HG02798 (cell line): ENCODE measurements around the gene CHST13.

Experiments used
- ATAC-seq: cut with Tn5 transposase; IDR thresholded peaks from one replicate; pipeline ENCODE4 v1.9.1; 2021; ENCODE audit warnings: mild to moderate bottlenecking; ENCODE audit not compliant: unreplicated experiment, poor library complexity

CHST13 gene

DNA sequence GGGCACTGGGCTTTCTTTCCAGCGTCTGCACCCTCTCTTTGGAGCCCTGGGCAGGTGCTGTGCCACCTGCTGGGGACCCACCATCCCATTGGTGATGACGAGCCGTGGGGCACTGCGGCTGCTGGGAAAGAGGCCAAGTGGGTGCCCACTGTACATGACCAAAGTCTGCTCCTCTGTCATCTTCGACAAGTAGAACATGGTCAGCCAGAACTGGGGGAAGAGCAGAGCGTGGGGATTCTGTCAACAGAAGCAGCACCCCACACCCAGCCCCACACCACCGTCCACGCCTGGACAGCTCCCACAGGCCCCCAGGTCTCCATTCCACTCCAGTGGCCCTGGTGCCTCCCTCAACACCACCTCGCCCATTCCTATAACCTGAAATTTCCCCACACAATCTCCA is 16.1 kb upstream of the CHST13 start:
- no peak for ATAC-seq

DNA sequence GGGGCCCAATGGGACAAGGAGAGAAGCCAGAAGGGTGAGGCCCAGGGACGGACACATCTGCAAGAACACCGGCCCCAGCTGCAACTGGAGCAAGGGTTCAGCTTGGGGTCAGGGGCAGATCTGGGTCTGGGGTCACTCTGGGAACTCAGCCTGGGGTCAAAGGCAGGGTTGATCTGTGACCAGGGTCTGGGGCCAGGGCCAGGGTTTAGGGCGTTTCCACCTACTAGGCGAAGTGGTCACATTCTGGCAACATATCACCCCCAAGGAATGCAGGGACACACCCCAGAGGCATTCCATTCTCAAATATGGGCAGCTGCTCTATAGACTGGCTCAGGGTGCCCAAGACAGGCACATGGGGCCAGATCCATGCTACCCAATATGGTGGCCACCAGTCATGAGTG is 15.4 kb upstream of the CHST13 start:
- ATAC-seq, result no peak

DNA sequence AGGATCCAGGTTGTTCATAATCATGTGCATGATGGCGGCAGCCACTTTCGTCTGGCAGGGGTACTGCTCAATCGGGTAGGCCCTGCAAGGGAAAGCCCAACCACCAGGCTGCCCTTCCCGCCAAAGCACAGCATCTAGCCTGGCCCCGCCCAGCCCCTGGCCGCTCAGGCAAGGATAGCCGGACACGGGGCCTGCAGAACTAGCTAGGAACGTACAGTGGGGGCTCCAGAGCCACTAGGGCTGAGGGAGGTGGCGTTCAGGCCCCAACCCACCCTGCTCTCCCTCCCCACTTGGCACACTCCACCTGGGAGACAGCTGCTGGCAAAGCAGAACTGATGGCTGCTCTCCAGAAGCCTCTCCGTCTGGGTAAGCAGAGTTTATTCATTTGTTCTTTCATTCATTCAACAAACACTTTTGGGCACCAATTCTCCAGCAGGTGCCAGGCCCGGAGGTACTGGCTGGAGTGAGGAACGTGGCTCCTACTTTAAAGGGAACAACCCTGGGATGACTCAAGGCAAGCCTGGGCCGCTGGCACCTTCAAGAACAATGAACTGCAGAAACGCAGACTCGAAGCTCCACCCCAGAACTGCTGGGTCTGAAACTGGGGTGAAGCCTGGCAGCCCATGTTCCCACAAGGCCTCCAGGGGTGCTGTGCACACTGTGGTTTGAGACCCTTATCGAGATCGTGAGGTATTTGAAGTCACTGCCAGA is 14.2 kb upstream of the CHST13 start:
- no peak for ATAC-seq

DNA sequence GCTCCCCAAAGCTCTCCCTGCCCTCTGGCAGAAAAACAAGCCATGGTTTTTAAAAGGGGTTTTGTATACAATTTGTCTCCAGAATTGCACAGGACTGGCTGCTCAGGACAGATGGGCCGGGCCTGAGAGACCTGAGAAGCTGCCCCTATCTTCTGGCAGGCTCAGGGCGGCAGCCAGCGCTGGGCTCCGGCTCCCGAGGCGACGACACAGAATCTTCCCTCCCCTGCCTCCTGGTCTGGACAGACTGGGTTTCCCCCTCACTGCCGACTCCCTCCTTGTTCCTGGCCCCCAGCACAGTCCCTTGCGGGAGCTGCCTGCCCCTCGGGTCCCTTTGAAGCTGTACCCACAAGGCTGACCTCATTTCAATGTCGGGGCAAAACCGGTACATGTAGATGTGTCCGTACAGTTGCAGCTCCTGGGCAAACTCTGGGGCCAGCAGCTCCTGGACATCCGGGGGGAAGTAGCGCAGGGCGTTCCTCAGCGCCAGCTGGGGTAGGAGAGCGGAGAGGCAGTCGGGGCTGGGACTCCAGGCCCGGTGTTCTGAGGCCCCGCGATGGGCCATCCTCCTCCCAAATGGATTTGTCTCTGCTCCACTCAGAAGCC is 13.5 kb upstream of the CHST13 start:
- ATAC-seq, result no peak

DNA sequence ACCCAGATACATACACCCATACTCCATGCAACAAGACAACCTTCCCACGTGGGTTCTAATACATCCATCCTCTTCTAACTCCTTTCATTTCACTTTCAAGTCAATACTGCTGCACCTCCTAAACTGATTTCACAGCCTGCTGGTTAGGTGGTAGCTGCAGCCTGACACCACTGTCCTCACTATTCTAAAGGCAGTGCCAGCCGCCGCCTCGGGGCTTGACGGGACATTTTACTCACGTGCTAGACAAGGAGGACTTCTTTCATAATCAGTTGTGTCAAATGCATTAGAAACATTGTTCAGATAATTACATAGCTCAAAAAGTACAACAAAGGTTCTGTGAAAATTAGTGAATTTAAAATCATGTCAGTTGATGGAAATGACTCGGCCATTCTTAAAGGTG is 12.7 kb upstream of the CHST13 start:
- ATAC-seq, result no peak

DNA sequence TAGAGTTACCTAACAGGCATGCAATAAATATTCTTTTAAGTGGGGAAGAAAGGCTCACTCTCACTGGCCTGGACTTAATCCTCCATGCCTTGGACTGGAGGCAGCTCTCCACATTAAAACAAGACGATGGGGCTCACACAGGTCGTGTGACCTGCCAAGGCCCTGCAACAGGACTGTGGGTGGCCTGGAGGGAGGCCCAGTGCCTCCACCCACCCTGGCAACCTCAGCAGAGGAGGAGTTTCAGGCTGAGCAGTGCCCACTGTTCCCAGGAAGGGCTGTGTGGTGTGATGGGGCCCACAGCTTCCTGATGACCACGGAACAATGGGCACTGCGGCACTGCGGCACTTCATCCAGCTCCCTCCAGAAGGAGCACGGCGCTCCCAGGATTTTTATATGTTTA is 11.9 kb upstream of the CHST13 start:
- no peak for ATAC-seq

DNA sequence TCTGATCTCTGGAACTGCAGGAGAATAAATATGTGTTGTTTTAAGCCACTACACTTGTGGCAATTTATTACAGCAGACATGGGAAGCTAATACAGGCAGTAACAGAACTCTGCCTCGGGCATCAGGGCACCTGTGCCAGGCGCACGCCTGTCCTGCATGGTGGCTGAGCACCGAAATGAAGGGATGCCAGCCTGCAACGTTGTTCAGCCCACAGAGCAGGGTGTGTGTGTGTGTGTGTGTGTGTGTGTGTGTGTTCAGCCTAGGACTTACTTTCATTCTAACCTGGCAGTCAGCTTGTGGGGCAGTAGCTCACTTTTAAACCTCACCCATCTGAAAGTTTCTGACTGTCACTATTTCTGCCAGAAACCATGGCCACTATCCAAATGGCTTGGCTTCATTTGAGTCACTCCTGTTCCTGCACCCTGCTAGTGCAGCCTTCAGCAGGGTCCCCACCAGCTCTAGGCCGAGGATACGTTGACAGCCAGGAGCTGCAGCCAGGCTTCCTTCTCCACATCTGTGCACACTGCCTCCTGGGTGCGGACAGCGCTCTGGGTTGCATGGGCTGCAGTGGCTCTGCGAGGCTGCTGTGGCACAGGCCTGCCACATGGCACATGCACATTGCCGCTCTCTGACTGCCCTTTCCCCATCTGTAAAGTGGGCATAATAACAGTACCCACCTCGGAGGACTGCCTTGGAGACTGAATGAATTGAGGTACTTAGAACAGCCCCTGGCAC is 10.9 kb upstream of the CHST13 start:
- ATAC-seq, result no peak

DNA sequence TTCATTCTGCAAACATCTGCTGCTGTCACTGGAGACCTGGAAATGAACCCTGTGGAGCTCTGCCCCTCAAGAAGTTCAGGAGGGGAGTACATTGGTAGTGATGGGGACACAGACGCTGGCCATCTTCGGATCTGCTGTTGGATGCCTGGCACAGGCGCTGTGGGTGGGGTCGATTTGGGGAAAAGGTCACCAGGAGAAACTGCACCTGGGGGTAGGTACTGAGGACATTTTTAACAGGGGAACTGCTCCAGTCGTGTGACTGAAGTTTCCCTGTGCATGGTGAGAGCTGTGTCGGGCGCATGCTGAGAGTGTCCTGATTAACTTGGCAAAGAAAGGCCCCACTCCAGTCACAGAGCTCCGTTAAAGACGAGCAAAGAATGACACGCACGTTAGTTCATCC is 9.8 kb upstream of the CHST13 start:
- no peak for ATAC-seq

DNA sequence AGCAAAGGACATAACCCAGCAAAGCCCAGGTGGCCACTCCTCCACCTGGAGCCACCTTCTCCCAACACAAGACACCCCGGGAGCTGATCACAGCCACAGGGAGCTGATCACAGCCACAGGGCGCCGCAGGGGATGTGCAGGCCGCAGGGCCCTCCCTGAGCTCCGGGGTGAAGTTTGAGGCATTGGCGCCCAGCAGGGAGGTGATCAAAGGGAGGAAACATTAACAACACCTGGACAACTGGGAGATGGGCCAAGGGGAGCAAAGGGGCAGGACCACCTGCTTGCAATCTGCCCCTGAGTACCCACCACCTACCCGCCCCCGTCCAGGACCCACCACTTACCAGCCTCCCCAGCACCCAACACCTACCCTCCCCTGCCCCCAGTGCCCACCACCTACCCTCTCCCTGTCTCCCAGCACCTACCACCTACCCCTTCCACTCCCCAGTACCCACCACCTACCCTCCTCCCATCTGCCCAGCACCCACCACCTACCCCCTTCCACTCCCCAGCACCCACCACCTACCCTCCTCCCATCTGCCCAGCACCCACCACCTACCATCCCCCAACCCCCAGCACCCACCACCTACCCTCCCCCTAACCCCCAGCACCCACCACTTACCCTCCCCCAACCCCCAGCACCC is 8.8 kb upstream of the CHST13 start:
- no peak for ATAC-seq

DNA sequence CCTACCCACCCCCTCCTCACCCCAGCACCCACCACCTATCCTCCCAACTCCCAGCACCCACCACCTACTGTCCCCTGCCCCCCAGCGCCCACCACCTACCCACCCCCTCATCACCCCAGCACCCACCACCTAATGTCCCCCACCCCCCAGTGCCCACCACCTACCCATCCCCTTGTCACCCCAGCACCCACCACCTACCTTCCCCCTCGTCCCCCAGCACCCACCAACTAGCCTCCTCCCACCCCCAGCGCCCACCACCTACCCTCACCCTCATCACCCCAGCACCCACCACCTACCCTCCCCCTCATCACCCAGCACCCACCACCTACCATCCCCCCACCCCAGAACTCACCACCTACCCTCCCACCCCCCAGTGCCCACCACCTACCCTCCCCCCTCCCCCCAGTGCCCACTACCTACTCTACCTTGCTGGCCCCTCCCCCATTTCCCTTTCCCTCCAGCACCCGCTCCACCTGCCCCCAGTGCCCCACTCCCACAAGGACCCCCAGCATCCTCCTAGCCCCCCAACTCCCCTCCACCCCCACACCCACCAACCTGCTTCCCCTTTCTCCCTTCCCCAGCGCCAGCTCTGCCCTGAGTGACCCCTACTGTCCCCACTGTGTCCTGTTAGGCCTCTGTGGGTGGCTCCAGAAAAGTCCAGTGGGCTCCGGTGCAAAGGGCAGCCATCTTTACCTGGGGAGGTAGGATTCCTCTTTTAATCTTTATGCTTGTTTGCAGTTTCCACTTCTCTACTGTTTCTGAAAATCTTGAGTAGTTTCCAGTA is 7.6 kb upstream of the CHST13 start:
- no peak for ATAC-seq

DNA sequence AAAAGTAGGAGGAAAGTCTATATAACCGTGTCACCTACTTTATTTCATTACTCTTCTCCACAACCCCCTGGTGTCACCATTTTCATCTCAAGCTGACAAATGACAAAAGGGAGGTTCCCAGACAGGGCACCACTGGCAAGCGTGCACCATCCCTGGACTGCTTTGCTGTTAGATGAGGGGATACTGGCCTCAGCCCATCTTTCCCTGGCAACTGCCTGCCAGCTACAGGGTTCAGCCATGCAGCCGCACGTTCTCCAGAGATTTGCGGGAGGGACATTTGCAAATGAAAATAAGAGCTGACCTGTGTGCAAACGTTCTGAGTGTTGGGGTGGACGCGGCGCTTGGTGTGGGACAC is 7.0 kb upstream of the CHST13 start:
- ATAC-seq, result no peak

DNA sequence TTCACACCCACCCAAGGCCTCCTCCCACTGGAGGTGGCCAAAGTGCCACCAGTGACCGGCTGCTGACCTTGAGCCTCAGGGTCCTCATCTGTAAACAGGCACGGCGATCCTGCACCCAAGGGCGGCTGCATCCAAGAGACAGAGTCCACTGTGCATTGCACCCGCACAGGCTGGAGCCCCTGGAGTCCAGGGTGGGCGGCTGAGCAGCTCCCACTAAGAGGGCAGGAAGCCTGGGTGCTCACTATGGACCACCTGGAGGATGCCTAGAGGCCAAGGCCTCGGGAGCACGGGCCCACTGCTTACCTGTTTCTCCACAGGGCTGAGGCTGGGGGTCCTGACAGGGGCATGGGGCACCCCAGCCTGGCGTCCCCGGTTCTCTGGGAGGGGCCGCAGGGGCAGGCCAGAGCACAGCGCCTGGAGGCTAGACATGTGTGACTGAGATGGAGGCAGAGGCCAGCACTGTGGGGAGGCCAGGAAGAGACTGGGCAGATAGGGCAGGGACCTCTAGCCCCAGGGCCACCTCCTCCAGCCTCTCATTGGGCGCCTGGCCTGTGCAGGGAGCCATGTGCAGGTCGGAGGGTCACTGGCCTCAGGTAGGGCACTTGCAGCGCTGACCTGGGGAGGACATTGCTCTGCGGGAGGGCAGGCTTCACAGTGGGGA is 6.5 kb upstream of the CHST13 start, which contains the start of gene UROC1:
UROC1 (minus strand) TSS at position 483 of the 661 bp plus-strand sequence; CDS start at position 429, 54 bp downstream.
- ATAC-seq, result no peak

DNA sequence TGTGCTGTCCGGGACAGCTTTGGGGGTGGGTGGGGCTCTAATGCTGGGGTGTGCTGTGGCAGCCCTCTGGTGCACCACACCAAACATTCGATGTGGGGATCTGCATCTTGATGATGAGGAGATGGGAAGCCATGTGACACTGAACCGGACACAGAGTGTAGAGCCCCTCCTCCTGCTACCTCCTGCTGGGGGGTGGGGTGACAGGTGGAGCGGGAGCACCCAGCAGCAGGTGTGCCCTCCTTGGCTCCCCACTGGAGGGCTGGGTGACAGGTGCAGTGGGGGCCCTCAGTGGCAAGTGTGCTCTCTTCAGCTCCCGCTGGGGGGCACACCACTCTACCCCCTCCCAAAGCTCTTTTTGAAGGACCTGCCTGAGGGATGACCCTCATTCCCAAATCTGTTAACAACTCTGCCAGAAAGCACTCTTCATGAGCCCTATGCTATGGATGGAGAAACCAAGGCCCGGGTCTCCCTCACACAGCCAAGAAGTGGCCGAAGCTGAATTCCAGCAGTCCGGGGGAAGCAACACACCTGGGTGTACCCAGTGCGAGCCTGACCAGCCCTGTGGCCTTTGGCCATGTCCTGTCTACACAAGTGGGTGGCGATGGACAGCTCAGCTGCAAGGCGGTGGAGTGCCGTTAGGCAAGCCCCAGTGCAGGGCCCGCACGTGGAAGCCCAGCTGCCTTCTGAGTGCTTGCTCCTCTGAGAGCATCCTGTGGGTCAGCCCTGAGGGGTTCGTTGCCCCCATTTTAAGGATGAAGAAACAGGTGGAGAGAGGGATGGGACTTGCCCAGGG is 5.8 kb upstream of the CHST13 start:
- ATAC-seq, result no peak

DNA sequence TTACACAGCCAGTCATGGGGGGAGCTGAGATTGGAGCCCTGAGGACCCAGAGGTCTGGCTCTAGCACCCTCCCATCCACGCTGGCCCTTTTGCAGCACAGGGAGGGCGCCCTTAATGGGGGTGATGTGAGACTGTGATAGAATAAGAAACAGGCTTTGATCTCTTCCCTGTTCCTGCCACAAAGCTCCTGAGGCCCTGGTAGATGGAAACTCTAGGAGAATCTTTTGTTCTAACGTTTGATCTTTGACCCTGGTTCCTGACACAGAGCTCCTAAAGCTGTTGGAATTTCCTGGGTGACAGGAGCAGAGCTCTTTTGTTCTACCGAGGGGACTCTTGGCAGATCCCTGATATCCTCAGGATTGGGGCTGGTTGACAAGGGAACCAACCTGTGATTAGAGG is 5.2 kb upstream of the CHST13 start:
- no peak for ATAC-seq

DNA sequence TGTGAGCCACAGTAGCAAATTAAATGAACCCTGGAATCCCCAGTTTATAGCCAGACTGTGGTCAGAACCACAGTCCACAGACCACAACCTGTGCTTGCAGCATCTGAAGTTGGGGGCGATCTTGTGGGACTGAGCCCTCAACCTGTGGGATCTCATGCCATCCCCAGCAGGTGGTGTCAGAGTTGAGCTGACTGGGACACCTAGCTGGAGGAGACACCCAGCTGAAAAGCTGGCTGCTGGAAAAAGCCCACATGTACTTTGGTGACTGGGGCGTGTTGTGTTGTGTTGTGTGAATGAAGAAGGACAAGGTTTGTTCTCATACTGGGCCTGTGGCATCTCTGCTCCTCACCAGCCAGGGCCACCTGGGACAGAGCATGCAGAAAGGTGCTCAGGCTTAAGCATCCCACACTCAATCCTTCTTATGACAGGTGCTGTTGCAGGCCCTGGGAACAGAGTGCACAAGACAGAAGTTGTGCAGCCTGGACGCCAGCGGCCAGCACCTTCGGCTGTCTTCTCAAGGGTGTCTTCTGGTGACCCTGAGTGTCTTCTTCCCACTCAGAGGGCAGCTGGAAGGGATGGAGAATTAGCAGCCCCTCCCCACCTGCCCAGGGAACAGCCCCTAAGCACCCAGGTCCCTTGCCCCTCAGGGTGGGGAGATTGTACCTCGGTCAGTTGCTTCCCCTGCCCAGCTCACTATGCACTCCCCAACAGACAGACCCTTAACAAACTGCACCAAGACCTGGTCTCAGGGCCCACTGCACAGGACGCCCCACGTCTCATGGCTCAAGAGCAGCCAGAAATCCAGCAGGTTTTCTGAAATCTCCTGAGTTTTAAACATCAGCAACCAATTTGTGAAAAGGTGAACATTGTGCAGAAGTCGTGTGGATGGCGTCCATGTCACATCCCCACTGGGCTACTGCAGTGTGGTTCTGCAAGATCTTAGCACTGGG is 4.2 kb upstream of the CHST13 start:
- ATAC-seq, result no peak

DNA sequence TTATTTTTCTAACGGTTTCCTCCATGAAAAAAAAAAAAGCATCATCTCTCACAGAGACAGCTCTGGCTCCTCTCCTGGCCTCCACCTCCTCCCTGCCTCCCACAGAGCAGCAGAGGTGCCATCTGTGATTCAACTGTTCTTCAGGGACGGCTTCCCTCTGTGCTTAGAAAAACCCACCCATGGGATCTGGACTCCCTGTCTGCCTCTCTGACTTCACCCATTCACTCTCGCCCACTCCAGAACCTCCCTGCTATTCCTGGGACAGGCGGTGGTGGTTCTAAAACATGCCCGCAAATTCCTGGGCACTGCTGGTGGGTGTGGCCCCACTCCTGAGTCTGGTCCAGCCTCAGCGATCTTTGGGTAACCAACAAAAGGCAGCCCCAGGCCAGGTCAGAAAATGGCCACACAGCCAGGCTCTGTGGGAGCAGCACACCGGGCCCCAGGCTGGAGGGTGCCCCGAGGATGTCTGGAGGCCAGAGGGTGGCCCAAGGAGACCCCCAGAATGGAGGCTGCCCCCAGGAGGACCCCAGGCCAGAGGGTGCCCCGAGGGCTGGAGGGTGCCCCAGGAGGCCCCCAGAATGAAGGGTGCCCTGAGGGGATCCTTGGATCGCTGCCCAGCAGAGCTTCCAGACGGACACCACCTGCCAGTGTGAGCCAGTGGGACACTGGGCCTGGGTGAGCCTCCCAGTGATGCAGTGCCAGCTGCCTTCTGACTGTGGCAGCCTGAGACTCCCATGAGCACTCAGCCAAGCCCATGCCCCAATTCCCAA is 2.6 kb upstream of the CHST13 start:
- no peak for ATAC-seq

DNA sequence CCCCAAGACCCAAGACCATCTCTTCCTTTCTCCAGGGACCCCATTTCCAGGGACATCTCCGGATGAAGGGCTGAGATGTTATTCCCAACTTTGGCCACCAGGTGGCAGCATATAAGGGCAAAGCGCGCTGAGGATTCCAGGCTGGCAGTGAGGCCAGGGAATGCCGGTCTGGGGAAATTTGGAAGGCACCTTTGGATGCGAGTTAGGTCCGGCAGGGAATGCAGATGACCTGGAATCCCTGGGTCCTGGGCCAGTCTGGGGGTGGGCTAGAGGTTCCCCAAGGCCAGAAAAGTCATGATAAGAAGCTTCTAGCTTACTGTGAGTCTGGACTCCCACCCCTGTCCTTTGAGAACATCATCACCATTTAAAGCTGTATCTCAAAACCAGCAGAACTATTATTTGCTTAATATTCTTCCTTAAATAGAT is 1.6 kb upstream of the CHST13 start:
- ATAC-seq, result no peak
